CD4-positive, alpha-beta T cell treated with Interleukin-12 subunit alpha and Interleukin-12 subunit beta, for 1 hour (primary cell): Measurements from ENCODE around the gene FKBP1B.
"Not testable (repeated sequence)": the region's sequence is repeated elsewhere in the genome, so short reads cannot be mapped to it uniquely, and the experiment has no call there.

Experiments
- DNase-seq: peaks from one replicate; pipeline ENCODE4 v3.0.0-alpha.2; 2020

The FKBP1B gene

GRCh38 chr2:24022975-24023575, 26.5 kb upstream of the FKBP1B start:
- DNase-seq: no peak

- no peak for DNase-seq
Measured at GRCh38 chr2:24024018-24024417, 25.5 kb upstream of the FKBP1B start.

- no peak for DNase-seq
Measured at GRCh38 chr2:24024996-24025663, 24.4 kb upstream of the FKBP1B start.

- no peak for DNase-seq
Measured at GRCh38 chr2:24026233-24026632, 23.3 kb upstream of the FKBP1B start.

GRCh38 chr2:24038786-24039499, 10.6 kb upstream of the FKBP1B start:
- DNase-seq: no peak

GRCh38 chr2:24040511-24040910, 9.0 kb upstream of the FKBP1B start:
- DNase-seq: no peak

- not testable (repeated sequence) for DNase-seq
Measured at GRCh38 chr2:24043133-24043532, 6.4 kb upstream of the FKBP1B start.

- no peak for DNase-seq
Measured at GRCh38 chr2:24045511-24046508, 3.7 kb upstream of the FKBP1B start.

GRCh38 chr2:24046599-24046929, 3.0 kb upstream of the FKBP1B start:
- no peak for DNase-seq

GRCh38 chr2:24046930-24047702, 2.4 kb upstream of the FKBP1B start, which contains the start of gene WDCP:
Gene WDCP (minus strand): TSS chr2:24047391. CDS start chr2:24039494, 7,897 bp downstream.
- peak; percentile 95 for DNase-seq

- DNase-seq: no peak
Measured at GRCh38 chr2:24047703-24048033, 1.9 kb upstream of the FKBP1B start.

- DNase-seq: no peak
Measured at GRCh38 chr2:24048769-24049484, 614 bp upstream of the FKBP1B start.

- peak; percentile 7 for DNase-seq
Measured at GRCh38 chr2:24050041-24050979, 769 bp downstream of the FKBP1B start.

- no peak for DNase-seq
Measured at GRCh38 chr2:24051833-24052232, 2.3 kb downstream of the FKBP1B start.

- DNase-seq: no peak
Measured at GRCh38 chr2:24052951-24053350, 3.4 kb downstream of the FKBP1B start.

GRCh38 chr2:24054366-24055010, 4.9 kb downstream of the FKBP1B start:
- no peak for DNase-seq

GRCh38 chr2:24055750-24056149, 6.2 kb downstream of the FKBP1B start:
- DNase-seq: no peak

- DNase-seq: no peak
Measured at GRCh38 chr2:24058564-24059271, 9.2 kb downstream of the FKBP1B start.

- no peak for DNase-seq
Measured at GRCh38 chr2:24065341-24065740, 15.8 kb downstream of the FKBP1B start.
